A204.1 (cell line): ENCODE measurements around the gene CELF5.
"Not testable (repeated sequence)": the region's sequence is repeated elsewhere in the genome, so short reads cannot be mapped to it uniquely, and the experiment has no call there.

Experiments
- FAIRE-seq: peaks from 2 replicates; lab custom pipeline; 2012; peaks lifted over from hg19 to GRCh38; lab: Jason Lieb, UNC

Gene CELF5

GRCh38 chr19:3207461-3208242 lies 16.8 kb upstream of the CELF5 start:
- no peak for FAIRE-seq

GRCh38 chr19:3208317-3209207 lies 15.9 kb upstream of the CELF5 start:
- FAIRE-seq, result no peak

GRCh38 chr19:3210347-3211017 lies 14.0 kb upstream of the CELF5 start:
- no peak for FAIRE-seq

GRCh38 chr19:3211191-3211590 lies 13.3 kb upstream of the CELF5 start:
- no peak for FAIRE-seq

- FAIRE-seq, result no peak
Measured at GRCh38 chr19:3213159-3213558, 11.3 kb upstream of the CELF5 start.

- FAIRE-seq, result no peak
Measured at GRCh38 chr19:3216874-3217273, 7.6 kb upstream of the CELF5 start.

- no peak for FAIRE-seq
Measured at GRCh38 chr19:3220576-3220975, 3.9 kb upstream of the CELF5 start.

GRCh38 chr19:3221576-3221975 lies 2.9 kb upstream of the CELF5 start:
- FAIRE-seq, result not testable (repeated sequence)

GRCh38 chr19:3222709-3223108 lies 1.8 kb upstream of the CELF5 start:
- FAIRE-seq, result no peak

- no peak for FAIRE-seq
Measured at GRCh38 chr19:3225169-3225485, 666 bp downstream of the CELF5 start.

- no peak for FAIRE-seq
Measured at GRCh38 chr19:3225677-3226093, 1.2 kb downstream of the CELF5 start.

GRCh38 chr19:3227054-3227626 lies 2.7 kb downstream of the CELF5 start:
- no peak for FAIRE-seq

GRCh38 chr19:3229346-3229743 lies 4.9 kb downstream of the CELF5 start:
- no peak for FAIRE-seq

- FAIRE-seq, result no peak
Measured at GRCh38 chr19:3229888-3230496, 5.5 kb downstream of the CELF5 start.

GRCh38 chr19:3231288-3231687 lies 6.8 kb downstream of the CELF5 start:
- no peak for FAIRE-seq

- FAIRE-seq, result no peak
Measured at GRCh38 chr19:3233116-3233515, 8.7 kb downstream of the CELF5 start.

- FAIRE-seq, result no peak
Measured at GRCh38 chr19:3233831-3234230, 9.4 kb downstream of the CELF5 start.

GRCh38 chr19:3234800-3235199 lies 10.3 kb downstream of the CELF5 start:
- FAIRE-seq, result no peak

GRCh38 chr19:3235604-3236003 lies 11.1 kb downstream of the CELF5 start:
- not testable (repeated sequence) for FAIRE-seq

- FAIRE-seq, result no peak
Measured at GRCh38 chr19:3236272-3236671, 11.8 kb downstream of the CELF5 start.

- FAIRE-seq, result no peak
Measured at GRCh38 chr19:3238066-3238561, 13.7 kb downstream of the CELF5 start.

GRCh38 chr19:3239367-3239766 lies 14.9 kb downstream of the CELF5 start:
- no peak for FAIRE-seq
